Thyroid gland (tissue), 4 donors: Measurements from ENCODE around the gene DLL4.

Experiments used
- CTCF ChIP-seq, 6 experiments: fragments of 200-600 bp in 3 of 6; fragments of 450-650 bp in 3 of 6; sonication (generic) in 3 of 6; IDR thresholded peaks; one replicate each; pipeline ENCODE4 v1.5.1; 2016 to 2019; ENCODE audit warnings: antibody characterized with exemption in 6 of 6, mild to moderate bottlenecking in 2 of 6, inconsistent platforms in 1 of 6, moderate library complexity in 1 of 6
- POLR2A ChIP-seq, 2 donors: fragments of 450-650 bp; IDR thresholded peaks; one replicate each; pipeline ENCODE4 v1.6.1; 2017; ENCODE audit warnings: antibody characterized with exemption in 2 of 2, mild to moderate bottlenecking in 2 of 2, moderate library complexity in 1 of 2

DNA sequence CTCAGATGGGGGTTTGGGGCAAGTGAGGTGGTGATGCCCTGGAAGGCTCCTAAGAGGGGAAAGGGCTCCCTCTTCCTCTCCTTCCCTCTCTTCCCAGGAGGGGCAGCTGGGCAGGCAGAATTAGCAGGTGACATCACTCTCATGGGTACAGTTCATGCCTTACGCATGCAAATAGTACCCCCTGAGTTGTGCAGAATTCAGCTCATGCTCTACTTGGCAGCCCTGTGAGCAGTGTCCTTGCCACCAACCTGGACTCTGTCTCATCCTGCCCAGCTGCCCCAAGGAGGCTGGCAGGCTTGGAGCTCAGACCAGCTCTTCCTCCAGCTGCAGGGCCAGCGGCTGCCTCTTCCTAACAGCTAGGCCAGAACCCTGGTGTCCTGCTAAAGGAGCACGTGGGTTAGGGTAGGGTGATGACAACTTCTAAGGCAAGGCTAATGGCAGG is 27.4 kb downstream of the DLL4 start:
- no peak for TF ChIP-seq CTCF (IDR thresholded peaks at IDR 0.05)
- no peak for TF ChIP-seq POLR2A (IDR thresholded peaks at IDR 0.05)
